HG02623 (cell line): ENCODE data around the gene MVB12B.

Source experiments
- ATAC-seq: cut with Tn5 transposase; IDR thresholded peaks from one replicate; pipeline ENCODE4 v1.9.1; 2021; ENCODE audit warnings: moderate library complexity; ENCODE audit not compliant: unreplicated experiment

Gene MVB12B

GRCh38 chr9:126329476-126330275, 3.0 kb downstream of the MVB12B start:
- no peak for ATAC-seq

DNA sequence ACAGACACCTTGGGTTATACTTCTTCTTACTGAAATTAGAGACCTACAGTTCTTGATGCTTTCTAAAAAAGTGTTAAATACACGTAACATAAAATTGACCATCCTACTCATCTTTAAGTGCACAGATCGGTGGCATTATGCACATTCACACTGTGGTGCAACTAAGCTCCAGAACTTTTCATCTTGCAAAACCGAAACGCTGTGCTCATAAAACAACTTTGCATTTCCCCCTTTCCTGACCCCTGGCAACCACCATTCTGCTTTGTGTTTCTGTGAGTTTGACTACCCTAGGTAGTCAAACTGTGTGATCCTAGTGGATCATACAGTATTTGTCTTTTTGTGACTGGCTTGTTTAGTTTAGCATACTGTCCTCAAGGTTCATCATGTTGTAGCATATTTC, 3.9 kb downstream of the MVB12B start:
- ATAC-seq = no peak

DNA sequence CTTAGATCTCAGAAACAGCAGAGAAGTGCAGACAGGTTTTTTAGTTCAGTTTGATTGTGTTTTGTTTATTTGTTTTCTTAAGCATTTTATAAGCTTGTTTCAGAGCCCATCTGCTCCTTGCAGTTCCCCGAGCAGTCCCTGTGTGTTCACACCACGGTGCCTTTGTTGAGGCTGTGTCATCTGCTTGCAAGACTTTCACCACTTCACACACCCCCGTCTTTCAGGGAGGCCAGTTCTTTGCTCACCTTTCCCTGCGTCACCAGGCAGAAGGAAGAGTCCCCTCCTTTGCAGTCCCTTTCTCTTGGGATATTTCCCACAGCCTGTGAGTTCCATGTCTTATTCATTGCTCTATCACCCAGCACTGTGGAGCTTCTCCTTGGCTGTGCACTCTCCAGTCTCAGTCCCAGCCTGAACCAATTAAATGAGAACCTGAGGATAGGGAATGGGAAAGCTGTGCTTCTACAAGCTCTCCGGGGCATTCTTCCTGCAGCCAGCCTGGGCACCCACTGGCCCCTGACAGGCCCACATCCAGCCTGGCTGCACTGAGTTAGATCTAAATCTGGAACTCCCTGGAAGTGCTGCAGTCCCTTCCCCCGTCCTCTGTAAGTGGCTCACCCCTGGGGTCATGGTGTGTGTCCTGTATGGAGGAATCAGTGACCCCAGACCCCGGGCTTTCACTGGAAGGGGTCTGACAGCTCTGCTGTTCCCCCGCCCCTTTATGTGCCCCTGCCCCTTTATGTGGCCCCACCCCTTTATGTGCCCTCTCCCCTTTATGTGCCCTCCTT, 5.5 kb downstream of the MVB12B start:
- no peak for ATAC-seq

DNA sequence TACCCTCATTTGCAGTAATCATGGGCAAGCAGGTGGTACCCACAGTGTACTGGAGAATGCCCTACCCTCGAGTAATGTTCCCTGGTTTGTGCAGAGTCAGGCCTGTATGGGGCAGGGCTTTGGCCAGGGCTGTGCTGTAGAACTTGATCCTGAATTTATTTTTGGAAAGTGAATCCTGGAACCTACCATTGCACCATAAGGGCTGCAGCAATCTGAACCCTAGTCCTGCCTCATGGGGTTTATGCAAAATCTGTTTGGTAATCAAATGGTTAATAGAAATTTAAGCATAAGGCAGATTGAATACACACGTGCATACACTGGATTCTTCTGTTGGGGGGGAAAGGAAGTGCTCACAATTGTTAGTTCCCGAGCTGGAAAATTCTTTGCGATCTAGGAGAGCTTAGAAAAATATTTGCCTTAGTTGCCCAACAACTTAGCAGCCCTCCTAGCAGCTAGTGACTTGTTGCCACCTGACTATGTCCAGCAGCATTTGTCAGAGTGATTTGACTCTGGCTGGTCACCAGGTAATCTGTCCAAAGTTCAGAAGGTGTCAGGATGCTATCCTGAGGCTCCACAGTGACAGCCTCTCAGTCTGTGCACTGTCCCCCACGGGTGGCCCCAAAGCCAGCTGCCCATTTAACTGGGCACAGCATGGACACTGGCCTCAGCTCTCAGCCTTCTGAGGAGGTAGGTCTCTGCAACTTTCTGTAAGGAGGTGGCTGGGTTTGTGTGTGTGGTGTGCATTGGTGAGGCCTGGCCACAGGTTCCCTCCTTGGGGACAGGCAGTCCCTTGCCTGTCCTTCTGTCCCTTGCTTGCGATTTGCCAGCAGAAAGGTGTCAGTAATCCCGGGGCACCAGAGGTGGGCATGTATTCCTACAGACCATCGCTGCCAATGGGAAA, 8.3 kb downstream of the MVB12B start:
- ATAC-seq = no peak

DNA sequence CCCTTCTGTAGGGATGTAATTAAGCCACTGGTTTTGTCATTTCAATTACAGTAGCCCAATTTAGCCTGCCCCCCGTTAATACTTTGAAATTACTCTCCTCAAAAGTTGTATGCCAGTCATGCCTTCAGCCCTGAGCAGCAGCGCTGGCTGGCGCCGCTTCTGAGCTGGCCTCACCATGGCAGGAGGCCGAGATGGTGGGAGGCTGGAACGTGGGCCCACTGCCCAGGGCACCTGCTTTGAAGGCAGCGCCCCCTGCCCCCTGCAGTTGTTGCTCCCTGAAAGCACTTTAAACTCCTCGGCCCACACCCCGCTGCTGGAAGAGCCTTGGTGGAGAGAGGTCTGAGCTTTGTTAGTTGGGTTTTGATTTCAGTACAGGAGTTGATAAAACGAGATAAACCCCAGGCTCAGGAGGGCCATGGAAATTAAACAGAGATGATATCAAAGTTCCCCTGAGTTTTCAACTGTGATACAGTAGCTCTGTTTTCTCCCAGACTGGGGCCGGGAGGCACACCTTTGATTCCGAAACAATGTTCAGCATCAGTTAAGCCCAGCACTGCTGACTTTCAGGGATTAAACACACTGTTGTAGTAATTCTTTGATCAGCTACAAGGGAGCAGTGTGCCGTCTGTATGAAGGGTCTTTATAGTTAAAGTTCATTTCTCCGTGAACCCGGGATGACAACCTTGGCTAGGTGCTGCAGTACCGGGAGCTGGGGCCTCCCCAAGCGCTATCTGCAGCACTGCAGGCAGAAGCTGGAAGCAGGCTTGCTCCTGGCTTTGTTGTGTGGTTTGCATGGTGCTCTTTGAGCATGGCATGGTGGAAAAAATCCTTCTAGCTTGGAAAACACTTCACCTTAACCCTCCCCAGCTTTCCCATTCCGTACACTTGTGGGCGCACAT, 9.5 kb downstream of the MVB12B start:
- ATAC-seq = no peak

GRCh38 chr9:126336736-126337325, 10.2 kb downstream of the MVB12B start:
- ATAC-seq = no peak

- ATAC-seq = no peak
Measured at GRCh38 chr9:126337729-126338372, 11.2 kb downstream of the MVB12B start.

- ATAC-seq = no peak
Measured at GRCh38 chr9:126338945-126339344, 12.3 kb downstream of the MVB12B start.

GRCh38 chr9:126341426-126341825, 14.8 kb downstream of the MVB12B start:
- no peak for ATAC-seq

DNA sequence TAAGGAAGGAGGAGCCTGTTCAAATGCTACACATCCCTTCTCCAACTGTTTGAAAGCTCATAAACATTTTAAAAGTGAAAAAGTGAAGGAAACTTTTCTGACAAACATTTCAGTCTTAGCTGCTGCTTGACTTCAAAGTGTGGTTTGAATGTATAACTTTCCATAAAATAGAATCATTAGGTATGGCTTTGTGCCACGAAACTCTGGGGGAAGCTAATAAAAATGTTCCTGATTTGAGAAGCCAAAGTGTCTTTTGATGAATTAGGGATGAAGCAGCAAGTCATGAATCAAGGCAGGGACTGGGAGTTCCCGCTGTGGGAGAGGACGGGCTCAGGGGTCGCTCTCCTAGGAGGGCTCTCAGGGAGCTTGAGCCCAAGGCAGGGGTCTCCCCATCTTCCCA, 15.3 kb downstream of the MVB12B start:
- no peak for ATAC-seq

GRCh38 chr9:126342621-126343031, 16.0 kb downstream of the MVB12B start:
- no peak for ATAC-seq

GRCh38 chr9:126343271-126343700, 16.7 kb downstream of the MVB12B start:
- ATAC-seq = no peak

- ATAC-seq = no peak
Measured at GRCh38 chr9:126346031-126346430, 19.4 kb downstream of the MVB12B start.

DNA sequence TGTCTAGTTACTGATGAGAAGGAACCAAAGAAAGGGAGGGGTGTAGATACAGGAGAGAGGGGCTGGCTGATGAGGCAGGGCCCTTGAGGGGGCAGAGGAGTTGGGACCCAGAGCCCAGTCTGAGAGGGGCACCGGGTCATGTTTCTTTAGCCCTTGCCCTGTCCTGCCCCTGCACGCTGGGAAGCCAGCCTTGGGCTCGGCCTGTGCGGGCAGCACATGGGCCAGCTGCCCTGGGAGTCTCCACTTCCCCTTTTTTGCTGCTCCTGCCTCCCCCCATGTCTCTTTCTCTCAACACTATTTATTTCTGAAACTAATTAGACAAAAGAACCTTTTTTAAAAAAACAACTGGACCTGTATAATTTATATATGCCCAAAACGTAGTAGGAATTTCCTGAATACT, 20.5 kb downstream of the MVB12B start:
- ATAC-seq = no peak

DNA sequence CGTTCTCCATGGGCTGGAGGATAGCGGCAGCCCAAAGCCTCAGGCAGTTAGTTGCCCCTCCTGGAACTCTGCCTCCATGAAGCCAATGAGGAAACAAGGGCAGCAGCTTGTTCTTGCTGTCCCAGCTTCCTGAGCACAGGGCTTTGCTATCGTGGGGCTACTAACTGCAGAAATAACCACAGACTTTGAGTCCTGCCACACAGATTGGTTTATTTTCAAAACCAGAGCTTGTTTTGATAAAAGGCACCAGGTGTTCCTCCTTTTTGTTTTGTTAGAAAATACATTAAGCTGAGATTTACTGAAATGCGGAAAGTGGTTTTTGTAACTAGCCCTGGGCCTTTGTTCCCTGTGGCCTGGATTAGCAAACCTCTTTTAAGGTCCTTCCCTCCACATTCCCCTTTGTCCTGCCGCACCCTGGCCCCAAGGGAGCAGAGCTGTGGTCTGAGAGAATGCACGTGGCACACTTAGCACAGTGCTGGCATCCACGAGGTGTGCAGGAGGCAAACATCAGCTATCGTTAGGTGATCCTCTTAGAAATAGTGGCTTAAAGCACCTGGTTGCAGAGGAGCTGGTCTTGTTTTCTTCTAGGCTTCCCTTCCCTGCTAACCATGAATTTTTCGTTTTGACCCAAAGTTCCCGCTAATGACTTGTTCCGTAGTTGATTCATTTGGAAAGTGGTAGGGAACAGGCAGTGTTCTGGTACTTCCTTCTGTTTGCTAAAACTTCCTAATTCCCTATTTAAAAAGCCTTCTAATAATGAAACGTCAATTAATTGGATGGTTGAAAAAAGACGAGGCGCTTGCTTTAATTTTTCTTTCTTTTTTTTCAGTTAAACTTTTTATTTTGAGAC, 21.5 kb downstream of the MVB12B start:
- ATAC-seq = no peak

- ATAC-seq = no peak
Measured at GRCh38 chr9:126348911-126349550, 22.4 kb downstream of the MVB12B start.

DNA sequence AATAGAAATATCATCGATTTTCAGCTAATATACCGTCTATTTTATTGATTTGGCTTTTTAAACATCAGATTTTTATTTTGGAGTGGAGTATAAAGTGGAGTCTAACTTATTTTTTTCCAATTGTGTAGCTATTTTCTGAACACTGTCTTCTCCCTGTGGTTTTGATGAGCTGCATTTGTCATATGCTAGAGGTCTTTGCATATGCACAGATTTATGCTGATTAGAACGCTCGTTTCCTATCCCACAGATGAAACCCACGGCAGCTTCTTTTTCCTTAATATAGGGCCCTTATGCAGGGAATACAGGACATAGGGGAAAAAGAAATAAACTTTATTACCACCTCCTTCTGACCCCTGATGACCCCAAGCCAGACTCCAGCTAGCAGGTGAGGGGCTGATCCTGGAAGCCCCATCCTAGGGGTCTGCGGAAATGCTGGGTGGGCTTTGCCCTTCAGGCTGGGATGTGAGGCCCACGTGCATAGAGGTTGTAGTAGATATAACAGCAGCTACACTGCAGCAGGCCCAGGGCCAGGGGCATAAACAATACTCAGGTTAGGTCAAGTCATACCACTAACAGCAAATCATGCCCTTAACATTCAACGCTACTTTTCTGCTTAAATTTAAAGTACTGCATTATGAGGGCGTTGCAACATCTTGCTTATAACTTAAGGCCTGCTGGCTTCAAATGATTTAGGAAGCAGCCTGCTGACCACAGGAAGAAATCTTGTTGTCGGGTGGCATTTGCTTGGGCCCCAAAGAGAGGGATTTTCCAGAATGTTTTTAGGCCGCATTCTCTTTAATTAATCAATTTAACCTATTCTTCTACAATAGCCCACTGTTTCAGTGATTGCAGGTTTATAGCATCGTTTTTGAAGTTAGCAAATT, 28.5 kb downstream of the MVB12B start:
- no peak for ATAC-seq
